GM12891 (cell line): ENCODE results near the gene CHIT1.

ENCODE experiments used
- POLR2A ChIP-seq: IDR thresholded peaks from 2 replicates; pipeline ENCODE4 v1.6.1; 2011; ENCODE audit warnings: low read depth, low read length, control low read depth
- POLR2AphosphoS5 ChIP-seq: IDR thresholded peaks from 2 replicates; pipeline ENCODE4 v1.6.1; 2011; ENCODE audit warnings: low read depth, low read length, control low read depth
- POU2F2 ChIP-seq: IDR thresholded peaks from 2 replicates; pipeline ENCODE4 v1.6.1; 2011; ENCODE audit warnings: low read depth, mild to moderate bottlenecking, control low read depth, low read length, moderate library complexity
- TAF1 ChIP-seq: IDR thresholded peaks from 2 replicates; pipeline ENCODE4 v1.6.1; 2011; ENCODE audit warnings: low read depth, low read length, control low read depth

DNA sequence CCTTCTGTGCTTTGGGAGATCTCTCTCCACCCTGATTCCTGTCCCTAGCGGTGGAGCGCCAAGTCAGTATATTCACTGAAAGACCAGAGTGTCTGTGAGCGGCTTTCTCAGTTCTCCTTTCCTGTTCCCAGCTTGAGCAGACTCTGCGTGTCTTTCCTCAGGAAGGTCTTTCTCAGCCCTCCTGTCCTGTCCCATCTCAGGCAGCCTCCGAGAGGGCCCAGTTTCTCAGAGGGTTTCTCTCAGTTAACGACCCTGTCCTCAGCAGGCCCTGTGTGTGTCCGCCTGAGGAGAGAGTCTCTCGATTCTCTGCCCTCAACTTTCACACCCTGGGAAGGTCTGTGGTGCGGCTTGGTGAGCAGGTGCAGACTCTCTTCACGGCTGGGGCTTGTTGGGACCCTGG lies 34.0 kb upstream of the CHIT1 start:
- TF ChIP-seq POLR2A (no peak), POU2F2 (no peak), TAF1 (no peak), POLR2AphosphoS5 (no peak)
